GM19328 (cell line): Measurements from ENCODE around the gene TRIM43B.
"Not testable (repeated sequence)": the region's sequence is repeated elsewhere in the genome, so short reads cannot be mapped to it uniquely, and the experiment has no call there.

Experiments
- ATAC-seq: cut with Tn5 transposase; IDR thresholded peaks from one replicate; pipeline ENCODE4 v1.9.1; 2021; ENCODE audit warnings: mild to moderate bottlenecking, moderate library complexity; ENCODE audit not compliant: unreplicated experiment

Gene TRIM43B

DNA sequence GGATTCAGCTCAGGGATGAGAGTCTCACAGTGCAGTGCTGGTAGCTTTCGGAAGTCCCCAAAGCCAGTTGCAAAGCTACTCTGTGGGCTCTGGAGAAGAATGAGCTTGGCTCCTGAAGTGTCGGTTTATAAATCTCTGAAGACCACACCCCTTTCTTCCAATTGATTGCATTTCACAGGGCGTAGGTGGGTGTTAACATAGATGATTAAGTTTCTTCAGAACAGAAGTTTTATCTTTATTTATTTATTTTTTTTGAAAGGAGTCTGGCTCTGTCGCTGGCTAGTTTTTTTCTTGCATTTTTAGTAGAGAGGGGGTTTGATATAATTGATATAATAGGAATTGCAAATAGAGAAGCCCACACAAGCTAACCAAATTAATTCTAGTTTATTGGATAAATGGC is at the start of gene TRIM43B:
TSS of gene TRIM43B (minus strand) at position 101 of the 400 bp plus-strand sequence. CDS start 2,040 bp downstream, outside the sequence.
- ATAC-seq, result not testable (repeated sequence)

DNA sequence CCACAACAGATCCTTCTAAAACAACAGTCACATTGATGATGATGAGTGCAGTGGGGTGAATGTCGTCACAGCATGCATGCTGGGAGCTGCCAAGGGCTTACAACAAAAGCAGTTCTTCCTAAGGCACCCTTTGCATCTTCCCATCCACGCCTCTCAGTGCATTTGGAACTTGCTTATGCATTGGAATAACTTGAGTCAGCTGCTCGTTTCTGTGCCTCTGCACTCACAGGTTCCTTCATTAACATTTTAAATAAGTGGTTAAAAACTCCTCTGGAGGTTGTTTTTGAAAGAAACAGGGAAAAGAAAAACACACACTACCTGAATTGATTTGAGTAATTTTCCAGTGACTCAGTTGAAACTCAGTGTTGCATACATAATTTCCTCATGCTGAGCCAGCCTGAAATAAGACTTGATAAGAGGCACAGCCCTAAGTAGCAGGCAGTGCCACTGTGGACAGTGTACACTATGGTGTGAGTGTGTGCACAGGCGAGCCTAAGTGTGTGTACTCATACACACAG is 46.8 kb upstream of the TRIM43B start:
- ATAC-seq, result no peak

DNA sequence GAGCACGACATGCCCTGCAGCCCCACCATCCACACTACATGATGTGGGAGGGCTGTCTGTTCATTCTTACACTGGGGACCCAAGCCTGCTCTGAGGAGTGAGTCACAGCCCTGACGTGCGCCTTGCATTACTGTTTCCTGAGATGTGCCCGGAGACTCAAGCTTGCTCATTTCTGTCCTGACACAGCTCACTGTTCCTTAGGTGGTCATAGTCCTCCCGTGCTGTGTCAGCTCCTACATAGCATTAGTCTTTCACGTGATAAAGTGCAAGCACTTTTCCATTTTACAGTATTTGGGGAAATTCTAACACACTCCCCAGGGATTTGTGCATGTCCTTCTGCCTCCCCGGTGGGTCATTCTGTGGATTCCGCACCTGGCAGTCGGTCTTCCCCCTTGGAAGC is 46.2 kb upstream of the TRIM43B start:
- ATAC-seq, result peak; percentile 60

DNA sequence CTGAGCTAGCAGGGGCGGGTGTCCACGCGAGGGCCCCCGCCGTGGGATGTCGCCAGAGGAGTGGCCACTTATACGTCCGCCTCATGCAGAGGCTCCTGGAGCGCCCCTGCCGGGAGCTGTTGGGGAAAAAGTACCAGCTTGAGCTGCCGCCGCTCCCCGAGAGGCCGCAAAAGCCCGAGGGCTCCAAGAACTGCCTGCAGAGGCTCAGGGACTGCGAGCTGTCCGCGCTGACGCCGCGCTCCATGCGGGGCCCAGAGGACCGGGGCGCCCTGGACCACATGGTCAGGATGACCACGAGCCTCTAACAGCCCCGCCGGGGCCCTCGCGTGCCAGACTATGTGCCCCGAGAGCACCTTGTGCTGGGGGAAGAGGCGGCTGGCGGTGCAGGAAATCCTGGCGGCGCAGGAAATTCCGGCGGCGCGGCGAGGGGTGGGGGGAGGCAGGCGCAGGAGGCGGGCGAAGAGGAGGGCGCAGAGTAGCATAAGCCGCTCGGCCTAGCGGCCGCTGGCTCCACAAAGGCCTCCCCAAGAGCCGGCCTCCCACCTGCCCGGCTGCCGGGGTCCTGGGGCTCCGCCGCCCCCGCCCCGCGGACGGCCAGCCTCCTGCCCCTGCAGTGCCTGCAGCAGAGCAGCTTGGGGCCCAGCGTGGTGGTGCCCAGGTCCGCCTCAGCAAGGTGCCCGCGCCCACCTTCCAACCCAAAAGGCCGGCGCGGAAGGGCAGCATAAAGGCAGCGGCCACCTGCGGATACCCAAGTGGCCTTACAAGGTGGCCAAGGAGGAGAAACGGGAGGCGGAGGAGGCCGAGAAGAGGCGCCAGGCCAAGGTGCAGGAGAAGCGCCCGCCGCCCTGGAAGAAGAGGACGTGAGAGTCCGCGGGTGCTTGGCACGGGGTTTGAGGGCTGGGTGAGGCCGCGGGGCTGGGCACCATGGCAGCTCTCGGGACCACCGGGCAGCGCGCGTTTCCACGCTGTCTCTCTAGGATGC is 42.1 kb upstream of the TRIM43B start:
- peak; percentile 65 for ATAC-seq

DNA sequence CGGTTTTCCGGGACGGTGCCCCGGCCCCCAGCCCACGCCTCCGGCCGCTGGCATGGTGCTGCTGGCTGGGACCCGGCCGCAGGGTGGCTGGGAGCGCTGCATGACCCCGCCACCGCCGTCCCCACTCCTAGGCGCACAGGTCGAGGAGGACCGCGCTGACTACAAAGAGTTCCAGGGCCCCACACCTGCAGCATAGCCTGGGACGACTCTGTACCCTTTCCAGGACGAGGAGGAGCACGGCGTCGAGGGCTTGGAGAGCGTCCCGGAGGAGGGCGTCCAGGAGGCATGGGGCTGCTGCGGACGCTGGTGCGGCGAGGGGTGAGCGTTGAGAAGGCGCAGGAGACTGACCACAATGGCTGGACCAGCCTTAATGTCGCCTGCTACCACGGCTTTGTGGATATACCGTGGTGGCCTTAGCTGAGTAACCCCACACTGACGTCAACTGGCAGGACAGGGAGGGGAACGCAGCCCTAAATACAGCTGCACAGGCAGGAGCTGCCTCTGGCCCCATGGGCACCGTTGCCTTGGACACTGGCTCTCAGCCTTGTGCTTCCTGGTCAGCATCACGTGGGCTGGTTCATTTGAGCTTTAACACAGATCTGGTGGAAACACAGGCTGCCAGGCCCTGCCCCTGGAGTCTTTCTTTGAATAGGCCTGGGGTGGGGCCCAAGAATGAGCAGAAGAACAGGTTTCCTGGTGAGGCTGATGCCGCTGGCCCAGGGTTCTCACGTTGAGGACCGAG is 40.9 kb upstream of the TRIM43B start:
- no peak for ATAC-seq

DNA sequence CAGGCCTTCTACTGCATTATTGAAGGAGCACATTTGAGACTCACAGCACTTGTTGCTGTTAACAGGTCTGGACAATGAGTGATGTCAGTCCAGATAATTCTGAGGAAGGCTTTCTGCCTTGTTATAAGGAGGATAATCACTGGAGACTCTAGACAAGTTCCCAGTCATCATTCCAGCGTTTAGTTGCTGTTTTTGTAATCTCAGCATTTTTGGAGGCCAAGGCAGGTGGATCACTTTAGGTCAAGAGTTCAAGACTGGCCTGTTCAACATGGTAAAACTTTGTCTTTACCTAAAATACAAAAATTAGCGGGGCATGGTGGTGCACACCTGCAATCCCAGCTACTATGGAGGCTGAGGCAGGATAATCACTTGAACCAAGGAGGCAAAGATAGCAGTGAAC is 39.6 kb upstream of the TRIM43B start:
- ATAC-seq, result no peak

DNA sequence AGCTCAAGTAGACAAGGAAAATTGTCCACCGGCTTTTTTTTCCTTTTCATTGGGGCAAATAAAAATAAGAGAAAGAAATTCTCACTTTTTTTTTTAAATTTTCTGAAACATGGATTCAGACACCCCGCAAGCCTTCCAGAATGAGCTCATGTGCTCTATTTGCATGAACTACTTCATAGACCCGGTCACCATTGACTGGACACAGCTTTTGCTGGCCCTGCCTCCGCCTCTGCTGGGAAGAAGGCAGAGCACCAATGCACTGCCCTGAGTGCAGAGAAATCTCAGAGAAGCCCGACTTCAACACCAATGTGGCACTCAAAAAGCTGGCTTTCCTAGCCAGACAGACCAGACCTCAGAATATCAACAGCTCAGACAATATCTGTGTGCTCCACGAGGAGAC is 30.2 kb upstream of the TRIM43B start:
- ATAC-seq, result no peak

DNA sequence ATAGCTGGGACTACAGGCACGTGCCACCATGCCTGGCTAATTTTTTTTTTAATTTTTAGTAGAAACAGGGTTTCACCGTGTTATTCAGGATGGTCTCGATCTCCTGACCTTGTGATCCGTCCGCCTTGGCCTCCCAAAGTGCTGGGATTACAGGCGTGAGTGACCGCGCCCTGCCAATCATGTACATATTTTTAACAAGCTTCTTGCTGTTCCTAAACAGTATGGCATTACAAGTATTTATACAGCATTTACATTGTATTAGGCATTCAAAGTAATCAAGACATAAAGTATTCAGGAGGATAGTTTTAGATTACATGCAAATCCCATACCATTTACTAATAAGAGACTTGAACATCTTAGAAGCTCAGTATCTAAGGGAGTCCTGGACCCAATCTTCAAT is 29.7 kb upstream of the TRIM43B start:
- ATAC-seq, result not testable (repeated sequence)

DNA sequence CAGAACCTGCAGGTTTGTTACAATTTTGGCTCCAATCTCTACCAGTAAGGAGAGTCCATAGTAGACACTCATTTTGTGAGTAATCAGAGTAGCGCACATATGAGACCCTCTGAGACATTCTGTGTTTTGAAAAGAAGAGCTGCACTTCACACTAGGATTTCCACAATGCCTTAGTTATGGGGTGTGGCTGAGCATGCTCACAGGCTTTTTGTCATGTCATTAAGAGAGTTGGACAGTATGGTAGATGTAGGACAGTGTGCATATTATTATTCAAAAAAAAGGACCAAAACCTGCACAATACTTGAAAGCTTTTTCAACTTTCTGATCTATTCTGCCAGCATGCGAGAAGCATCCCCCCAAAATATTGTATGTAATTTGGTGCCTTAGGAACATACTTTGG is 24.9 kb upstream of the TRIM43B start:
- no peak for ATAC-seq

DNA sequence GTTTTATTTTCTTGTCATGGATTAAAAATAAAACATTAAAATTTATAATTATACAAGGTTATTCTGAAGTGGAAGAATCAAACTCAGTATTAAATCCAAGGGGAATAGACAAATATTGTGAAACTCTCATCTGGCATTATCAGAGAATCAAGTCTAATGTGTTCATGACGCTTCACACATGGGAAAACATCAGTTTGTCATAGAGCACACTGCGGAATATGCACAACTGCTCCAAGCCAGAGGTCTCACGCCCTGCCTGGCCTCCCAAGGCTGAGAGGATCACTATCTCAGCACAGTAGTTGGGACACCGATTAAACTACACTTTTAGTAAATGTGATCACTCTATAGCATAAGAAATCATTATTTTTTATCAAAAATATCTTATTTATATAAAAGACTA is 20.7 kb upstream of the TRIM43B start:
- no peak for ATAC-seq

DNA sequence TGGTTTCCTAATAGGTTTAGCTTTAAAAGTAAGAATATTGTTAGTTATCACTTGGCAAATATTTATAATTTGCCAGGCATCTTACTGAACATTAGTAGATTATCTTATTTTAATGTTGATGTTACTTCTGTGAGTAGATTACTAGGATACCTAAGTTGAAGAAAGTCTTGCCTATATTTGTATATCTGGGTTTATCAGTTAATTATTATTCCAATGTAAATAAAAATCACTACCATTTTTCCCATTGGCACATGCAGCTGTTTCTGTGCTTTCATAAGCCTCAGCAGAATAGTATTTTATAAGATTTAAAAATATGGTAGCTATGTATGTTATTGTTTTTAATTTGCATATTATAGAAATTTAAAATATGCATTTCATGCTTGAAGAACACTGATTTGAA is 16.3 kb upstream of the TRIM43B start:
- ATAC-seq, result no peak

DNA sequence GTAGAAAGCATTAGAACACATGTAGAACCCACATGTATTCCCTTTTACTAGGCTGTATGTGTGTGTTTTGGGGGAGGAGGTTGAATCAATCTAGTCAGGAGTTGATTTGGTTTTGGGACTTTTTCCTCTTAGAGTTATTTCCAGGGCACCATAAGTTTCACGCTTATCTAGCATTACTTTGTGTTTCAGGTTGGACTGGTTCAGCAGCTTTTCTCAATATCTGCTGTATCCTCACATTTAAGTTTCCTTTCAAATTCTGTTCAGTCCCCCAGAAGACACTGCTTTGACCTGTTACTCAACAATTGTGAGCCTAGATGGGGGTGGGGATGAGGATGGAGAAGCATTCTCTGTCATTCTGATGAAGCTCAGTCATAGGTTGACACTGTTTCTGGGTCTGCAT is 7.5 kb upstream of the TRIM43B start:
- ATAC-seq, result not testable (repeated sequence)

DNA sequence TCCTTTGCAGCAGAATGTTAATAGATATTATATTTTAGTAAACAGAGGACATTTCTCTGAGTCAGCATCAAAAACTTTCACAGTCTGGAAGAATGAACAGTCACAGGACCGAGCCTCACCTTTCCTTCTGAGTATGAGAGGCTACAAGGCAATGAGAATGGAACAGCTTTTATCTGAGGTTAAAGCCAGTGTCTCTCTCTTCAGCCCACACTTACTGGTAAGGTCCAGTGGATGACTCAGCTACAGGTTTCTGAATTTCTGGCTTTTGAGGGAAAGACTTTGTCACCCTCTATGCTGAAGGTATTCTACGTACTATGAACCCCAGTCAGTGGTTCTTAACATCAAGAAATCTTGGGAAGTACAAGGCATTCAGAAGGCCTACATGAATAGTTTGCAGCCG is 9.5 kb downstream of the TRIM43B start:
- not testable (repeated sequence) for ATAC-seq

DNA sequence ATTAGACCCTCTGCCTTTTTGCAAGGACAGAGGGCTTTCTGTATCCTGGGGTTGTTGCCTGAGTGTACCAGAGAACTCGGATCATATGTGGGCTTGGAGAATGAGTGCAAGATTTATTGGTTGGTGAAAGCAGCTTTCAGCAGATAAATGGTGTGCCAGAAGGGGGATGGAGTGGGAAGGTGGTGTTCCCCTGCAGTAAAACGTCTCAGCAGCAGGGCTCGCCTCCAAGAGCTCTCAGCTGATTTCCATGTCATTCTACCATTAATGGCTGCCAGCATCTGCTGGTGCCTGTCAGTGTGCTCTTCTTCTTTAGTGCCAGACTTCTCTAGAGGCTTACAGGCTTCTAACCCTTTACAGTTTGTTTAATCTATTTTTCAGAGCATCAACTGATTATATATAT is 16.6 kb downstream of the TRIM43B start:
- not testable (repeated sequence) for ATAC-seq

DNA sequence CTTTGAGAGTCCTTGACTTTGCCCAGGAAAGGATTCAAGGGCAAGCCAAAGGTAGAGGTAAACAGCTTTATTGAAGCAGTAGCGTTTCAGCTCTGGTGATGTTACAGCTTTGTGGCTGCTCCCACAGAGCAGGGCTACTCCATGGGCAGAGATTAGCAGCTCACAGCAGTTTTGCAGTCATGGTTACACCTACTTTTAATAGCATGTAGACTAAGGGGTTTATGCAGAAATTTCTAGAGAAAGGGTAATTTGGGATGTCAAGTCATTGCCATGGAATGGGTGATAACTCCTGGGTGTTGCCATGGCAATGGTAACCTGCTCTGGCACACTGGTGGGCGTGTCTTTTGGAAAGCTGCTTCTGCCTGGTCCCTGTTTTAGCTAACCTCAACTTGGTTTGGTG is 18.0 kb downstream of the TRIM43B start:
- not testable (repeated sequence) for ATAC-seq

DNA sequence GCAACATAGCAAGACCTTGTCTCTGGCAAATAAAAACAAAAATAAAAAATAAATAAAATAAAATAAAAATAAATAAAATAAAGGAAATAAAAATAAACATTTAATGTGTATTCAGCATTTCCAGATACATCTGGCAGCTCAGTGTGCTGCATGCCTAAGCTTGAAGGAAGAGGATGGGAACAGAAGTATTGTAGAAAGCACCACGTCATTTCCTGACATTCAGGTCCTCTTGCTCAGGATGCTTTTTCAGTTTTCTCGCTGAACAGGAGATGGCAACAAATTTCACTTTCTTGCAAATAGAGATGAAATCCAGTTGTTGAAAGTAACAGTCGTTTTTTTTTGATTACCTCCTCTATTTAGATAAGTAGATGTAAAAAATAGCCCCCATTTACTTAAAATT is 21.3 kb downstream of the TRIM43B start:
- not testable (repeated sequence) for ATAC-seq

DNA sequence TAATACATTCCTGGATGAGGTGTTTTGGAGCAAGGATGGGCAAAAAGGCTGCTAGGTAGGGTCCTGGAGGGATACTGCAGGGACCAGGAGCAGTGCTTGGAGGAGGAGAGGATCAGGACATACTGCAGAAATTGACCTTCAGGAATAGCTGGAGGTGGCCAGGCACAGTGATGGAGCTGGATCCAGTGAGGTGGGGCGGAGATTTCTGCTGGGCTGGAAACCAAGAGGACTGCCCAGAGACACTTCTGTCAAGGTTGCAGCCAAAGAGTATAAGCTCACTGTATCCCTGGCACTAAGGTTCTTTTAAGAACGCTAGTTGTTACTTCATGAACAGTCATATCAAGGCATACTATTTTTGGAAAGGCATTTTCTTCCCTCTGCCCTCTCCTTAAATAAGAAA is 39.2 kb downstream of the TRIM43B start:
- ATAC-seq, result not testable (repeated sequence)

DNA sequence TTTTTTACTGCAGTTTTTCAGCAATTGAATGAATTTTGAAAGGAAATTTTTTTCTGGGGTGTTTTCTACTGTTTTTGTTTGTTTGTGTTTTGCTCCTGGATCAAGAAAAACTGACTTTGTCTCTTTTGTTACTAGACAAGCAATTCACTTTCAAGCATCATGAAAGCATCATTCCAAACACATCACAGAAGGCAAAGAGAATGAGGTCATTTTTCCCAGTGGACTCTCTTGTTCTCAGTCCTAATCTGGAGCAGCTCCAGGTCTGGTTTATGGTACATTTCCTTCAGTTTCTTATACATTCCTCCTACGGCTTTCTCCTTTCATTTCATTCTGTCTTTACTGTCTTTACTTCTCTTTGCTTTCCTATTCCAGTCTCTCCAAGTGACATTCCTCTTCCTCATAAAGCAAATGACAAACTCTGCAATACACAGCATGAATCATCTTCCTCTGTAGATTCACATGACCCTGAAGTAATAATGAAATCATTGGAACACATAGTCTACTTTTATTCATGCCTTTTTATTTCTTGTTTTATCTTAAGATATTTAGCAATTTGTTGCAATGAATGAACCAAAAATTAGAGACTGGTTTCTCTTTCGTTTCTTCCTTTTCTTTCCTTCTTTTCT is 42.0 kb downstream of the TRIM43B start:
- not testable (repeated sequence) for ATAC-seq

DNA sequence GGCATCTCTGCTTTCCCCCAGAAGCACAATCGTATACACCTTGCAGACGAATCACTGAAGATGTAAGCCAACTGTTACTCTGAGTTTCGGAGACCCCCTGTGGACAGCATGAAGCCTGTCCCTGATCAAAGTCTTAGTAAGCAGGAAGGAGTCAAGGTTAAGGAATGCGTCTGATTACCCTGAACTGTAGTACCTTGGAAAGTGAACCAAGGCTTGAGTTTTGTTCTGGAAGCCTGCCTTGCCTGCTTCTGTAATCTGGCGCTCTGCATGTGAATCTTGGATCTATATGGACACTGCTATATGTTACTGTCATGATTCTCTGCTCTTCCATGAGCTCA is 48.7 kb downstream of the TRIM43B start:
- not testable (repeated sequence) for ATAC-seq

DNA sequence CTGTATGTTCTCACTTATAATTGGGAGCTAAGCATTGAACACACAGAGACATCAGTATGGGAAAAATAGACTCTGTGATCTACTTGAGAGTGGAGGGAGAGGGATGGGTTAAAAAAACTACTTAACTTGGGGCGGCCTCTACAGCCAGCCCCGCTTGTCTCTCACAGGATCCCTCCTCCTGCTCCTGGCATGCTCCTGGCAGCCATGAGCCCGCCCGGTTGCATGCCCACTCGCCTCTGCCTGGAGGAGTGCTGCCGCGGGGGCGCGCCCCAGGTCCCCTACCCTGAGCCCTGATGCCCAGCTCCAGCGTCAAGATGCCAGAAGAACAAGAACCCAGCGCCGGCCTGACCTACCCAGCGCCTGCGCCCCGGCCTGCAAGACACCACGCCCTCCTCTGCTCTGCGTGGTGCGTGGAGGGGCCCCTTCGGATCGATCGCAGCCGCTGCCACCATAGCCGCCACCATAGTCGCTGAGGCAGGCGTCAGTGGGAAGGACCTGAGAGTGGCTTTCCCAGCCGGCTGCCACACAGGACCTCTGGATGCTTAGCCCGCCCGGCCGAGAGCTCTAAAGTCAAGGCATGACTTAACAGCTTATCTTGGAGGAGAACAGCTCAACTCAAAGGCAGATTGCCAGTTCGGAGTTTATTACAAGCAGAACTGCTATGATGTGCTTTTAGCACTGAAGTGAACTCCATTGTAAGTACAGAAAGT is 49.2 kb downstream of the TRIM43B start:
- ATAC-seq, result not testable (repeated sequence)
